Forelimb muscle (tissue), 1 donor: ENCODE data around the gene HYAL2. TPM values are rescaled to one million over a fixed set of nuclear protein-coding genes. Genes with fewer than 3 reads are reported as not detected.
"Not testable (repeated sequence)": the region's sequence is repeated elsewhere in the genome, so short reads cannot be mapped to it uniquely, and the experiment has no call there.

Source experiments
- DNase-seq: peaks from one replicate; pipeline ENCODE4 v3.0.0-alpha.2; 2013; ENCODE audit warnings: low read depth
- polyA plus RNA-seq: library from polyadenylated mRNA; unstranded; fragments of 120-200 nt; gene quantifications from one replicate; pipeline ENCODE4 v1.2.1, GENCODE V29; 2013; ENCODE audit not compliant: insufficient read length

The HYAL2 gene
- polyA plus RNA-seq, 1 donor = 39.7 TPM

DNA sequence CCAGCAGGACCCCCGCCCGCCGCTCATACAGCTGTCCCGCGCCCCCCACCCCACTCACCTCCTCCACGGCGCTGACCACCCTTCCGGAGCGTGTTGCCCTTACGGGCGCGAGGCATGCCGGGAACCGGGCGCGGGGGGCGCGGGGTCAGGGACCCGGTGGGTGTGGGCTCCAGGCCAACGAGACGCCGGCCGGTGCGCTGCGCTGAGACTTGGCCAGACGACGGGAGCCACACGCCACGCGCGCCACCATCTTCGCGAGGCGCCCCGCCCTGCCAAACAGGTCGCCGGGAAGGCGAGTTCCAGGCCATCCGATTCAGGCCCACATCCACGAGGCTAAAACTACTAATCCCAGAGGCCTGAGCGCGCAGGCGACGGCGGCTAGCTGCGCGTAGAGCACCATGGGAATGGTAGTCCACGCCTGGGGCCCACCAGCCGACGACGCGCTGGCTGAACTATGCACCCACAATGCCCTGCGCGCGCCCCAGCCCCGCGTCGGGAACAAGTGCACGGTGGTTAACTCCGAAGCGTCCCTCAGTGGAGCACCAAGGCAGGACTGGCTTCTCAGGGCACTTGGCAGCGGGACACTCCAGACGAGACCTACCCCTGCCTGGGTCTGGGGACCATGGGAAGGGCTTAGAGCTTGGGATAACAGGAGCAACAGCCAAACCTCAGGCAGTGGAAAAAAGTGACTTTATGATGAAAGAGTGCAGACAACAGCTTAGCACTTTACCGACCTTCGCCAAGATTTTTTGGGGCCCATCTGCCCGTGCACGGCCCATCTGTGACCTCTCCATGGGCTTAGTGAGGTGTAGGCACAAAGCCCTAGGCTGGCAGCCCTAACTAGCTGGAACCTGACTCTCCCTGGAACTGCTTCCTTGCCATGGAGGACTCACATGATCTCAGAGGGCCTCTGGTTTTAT lies 30.1 kb downstream of the HYAL2 start, which contains the start of gene IFRD2:
Gene IFRD2 (minus strand): TSS at position 271 of the 920 bp plus-strand sequence. CDS start 155 bp downstream, at position 116.
- DNase-seq = peak; percentile 95

DNA sequence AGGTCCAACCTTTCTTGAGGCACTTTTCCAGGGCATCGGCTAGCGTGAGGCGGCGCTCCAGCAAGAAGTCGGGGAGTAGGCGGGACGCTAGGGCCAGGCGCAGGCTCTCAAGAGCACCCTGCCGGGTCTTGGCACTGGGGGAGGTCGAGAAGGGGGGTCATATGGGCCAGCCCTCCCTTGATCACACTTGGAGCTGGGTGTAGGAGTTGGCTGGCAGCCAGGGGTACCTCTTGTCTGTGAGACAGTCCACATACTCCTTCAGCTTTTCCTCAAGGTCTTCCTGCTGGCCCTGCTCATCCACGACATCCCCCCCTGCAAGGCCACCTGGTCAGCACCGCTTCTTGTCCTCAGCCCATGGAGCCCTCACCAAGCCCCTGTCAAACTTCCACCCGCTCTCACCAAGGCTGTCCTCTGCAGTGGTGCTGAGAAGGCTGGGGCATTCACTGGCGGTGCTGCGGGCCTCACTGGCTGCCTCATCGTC lies 32.3 kb downstream of the HYAL2 start:
- no peak for DNase-seq

DNA sequence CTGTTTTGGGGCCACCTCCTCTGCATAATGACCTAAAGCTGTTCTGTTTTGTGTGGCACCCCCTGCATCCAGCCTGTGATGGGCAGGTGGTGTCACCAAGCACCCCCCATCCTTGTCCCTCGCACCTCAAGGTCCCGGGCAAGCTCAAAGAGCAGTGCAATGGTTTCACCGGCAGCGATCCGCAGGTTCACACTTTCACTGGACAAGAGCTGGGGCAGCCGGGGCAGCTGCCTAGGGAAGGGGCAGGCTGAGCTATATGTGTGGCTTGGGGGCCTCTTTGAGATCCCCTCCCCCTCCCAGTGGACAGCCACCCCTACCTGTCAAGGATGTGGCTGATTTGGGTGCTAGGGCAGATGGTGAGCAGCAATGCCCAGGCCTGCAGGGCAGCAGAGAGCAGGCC lies 33.4 kb downstream of the HYAL2 start:
- no peak for DNase-seq

DNA sequence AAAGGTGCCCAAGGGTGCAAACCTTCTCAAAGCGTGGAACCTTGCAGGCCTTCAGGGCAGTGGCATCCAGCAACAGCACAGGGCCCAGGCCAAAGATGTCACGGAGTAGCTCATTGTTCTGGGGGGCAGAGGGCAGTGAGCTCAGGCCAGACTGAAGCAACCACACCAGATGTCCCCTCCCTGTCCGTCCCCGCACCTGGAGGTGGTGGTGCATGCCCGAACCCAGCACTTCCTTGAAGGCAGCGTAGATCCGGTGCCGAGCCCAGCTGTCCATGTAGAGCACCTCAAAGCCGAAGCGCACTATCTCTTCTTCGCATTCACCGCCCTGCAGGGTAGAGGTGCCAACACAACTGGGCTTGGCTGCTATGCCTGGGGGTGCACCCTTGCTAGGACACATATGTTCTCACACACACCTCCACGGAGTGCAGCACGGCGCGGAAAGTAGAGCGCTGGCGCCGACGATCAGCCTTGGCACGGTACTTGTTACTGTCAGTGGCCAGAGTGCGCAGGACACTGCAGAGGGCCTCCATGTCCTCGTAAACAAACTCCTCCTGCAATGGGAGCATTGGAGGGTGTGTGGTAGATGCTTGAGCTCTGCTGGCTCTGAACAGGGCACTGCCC lies 34.0 kb downstream of the HYAL2 start:
- DNase-seq = no peak

DNA sequence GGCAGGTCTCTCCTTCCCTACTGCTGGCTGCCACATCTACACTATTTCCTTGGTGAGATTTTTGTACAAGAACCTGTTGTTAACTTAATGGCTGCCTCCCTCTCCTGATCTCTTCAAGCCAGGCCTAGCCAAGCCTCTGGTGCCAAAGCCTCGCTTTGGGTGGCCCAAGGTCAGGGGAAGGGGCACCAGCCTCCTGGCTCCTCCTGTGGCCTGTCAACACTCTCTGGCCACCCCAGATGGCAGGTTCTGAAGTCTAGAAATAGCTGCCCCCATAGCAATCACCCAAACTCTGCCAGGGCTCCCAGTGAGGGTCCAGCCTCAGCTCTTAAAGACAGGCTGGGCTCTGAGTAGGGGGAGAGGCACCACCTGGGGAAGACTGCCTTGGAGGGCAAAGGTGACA lies 35.3 kb downstream of the HYAL2 start:
- DNase-seq = no peak

DNA sequence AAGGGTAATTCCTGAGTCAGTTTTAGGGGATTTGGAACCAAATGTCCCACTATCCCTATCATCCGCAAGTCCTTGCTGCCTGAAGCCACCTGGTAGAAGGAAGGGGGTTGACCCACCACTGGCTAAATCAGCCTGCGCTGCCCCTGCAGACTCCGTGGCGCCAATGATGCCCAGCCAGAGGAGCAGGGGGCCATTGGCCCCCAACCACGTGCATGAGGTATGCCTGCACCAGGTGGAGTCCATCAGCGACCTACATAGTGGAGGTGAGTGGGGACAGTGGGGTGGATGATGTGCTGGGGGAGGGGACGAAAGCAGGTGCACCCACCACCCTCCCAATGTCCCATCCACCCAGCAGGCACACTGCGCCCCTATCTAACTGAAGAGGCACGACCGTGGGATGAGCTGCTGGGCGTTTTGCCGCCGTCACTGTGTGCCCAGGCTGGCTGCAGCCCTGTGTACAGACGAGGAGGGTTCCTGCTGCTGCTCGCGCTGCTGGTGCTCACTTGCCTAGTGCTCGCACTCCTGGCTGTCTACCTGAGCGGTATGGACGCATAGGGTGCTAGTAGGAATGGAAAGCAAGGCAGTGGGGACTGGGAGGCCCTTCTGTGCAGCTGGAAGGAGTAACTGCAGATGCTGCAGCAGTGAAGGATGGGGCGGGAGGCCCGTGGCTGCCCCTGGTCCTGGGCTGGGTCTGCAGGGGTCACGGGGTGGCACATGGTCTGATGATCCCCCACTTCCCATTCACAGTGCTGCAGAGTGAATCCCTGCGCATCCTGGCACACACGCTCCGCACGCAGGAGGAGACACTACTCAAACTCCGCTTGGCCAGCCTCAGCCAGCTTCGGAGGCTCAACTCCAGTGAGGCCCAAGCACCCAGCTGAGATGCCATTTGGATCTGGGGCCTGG lies 36.0 kb downstream of the HYAL2 start:
- no peak for DNase-seq

DNA sequence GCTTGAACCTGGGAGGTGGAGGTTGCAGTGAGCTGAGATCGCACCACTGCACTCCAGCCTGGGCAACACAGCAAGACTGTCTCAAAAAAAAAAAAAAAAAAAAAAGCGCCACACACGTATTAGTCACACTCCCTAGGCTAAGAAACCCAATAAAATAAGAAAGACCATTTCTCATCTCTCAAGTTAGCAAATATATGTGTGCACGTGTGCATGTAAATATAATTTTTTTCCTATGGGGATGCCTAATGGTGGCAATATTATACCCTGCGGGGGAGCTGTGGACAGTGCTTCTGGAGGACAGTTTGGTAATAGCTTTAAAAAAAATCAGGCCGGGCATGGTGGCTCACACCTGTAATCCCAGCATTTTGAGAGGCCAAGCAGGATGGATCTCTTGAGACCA lies 38.4 kb downstream of the HYAL2 start:
- not testable (repeated sequence) for DNase-seq

GRCh38 chr3:50279255-50280016 lies 43.1 kb downstream of the HYAL2 start:
- DNase-seq = no peak

GRCh38 chr3:50278880-50279224 lies 43.7 kb downstream of the HYAL2 start, which contains the start of gene LSMEM2:
Gene LSMEM2, plus strand, starts transcription at chr3:50279087. Its CDS starts 27 bp downstream, at chr3:50279114.
- DNase-seq = no peak

DNA sequence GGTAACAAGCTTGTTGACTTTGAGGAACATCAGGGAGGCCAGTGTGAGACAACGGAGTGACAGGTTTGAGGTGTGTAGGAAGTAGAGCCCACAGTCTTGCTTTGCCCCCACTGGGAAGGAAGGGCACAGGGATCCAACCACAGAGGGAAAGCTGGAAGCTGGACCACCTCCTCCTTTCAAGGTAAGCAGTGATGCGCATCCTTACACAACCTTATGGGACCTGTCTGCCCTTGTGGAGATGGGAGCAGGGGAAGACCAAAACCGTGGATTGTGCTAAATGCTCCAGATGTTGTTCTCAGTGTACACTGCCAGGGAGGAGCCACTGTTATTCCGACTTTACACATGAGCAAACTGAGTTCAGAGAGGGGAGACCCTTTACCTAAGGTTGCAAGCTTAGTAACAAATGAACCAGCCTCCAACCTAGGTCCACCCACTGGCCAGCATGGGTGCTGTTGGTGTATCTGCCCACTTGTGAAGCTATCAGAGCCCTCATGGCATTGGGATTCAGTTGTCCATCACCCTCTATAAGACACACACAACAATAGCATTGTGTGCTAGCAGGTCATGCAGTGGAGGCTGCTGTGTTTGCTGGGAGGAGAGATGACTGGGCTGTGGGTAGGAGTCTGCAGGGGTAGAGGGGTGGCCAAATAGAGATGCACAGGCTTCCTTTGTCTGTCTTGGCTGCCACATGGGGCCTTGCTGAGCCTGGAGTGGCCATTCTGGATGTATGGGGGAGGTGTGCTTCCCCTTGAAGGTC lies 44.2 kb downstream of the HYAL2 start:
- DNase-seq = no peak

DNA sequence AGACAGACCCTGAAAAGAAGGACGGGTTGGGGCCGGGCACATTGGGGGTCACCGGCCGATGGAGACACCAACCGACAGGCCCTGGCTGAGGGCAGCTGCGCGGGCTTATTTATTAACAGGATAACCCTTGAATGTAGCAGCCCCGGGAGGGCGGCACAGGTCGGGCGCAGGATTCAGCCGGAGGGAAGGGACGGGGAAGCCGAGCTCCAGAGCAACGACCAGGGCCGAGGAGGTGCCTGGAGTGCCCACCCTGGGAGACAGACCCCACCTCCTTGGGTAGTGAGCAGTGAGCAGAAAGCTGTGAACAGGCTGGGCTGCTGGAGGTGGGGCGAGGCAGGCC lies 45.8 kb downstream of the HYAL2 start:
- DNase-seq = no peak

- DNase-seq = no peak
Measured at GRCh38 chr3:50275996-50276761, 46.4 kb downstream of the HYAL2 start.

DNA sequence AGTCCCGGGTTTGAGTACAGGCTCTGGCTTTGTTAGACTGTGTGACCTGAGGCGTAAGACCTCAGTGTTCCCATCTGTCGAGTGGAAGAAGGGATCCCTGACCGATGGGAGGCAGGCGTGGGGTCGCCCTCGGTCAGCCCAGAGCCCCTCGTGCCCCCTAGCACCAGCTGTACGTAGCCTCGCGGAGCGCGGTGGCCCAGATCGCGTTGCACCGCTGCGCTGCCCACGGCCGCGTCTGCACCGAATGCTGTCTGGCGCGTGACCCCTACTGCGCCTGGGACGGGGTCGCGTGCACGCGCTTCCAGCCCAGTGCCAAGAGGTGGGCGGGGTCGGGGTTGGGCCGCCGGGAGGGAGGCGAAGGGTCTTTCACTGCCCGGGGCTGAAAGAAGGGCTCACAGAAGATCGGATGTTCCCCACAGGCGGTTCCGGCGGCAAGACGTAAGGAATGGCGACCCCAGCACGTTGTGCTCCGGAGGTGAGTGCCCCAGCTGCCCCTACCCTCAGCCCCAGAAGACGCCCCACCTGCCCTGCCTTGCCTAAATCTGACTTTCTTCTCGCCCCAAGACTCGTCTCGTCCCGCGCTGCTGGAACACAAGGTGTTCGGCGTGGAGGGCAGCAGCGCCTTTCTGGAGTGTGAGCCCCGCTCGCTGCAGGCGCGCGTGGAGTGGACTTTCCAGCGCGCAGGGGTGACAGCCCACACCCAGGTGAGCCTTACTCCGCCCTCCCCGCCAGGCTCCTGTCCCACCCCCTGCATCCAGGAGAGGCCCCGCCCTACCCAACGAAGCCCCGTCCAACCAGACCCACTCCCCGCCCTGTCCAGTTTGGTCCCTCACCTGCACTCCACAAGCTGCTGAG lies 47.2 kb downstream of the HYAL2 start:
- DNase-seq = no peak

GRCh38 chr3:50274371-50275104 lies 48.0 kb downstream of the HYAL2 start:
- no peak for DNase-seq

DNA sequence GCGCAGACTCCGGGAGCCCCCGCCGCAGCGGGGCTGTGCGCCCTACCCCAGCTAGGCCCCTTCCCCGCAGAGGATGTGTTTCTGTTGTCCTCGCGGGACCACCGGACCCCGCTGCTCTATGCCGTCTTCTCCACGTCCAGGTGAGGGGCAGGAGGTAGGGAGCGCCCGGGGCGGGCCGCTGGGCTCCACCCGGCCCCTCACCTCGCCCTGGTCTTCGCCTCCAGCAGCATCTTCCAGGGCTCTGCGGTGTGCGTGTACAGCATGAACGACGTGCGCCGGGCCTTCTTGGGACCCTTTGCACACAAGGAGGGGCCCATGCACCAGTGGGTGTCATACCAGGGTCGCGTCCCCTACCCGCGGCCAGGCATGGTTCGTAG lies 48.9 kb downstream of the HYAL2 start:
- DNase-seq = no peak

GRCh38 chr3:50272911-50273688 lies 49.4 kb downstream of the HYAL2 start:
- DNase-seq = no peak

DNA sequence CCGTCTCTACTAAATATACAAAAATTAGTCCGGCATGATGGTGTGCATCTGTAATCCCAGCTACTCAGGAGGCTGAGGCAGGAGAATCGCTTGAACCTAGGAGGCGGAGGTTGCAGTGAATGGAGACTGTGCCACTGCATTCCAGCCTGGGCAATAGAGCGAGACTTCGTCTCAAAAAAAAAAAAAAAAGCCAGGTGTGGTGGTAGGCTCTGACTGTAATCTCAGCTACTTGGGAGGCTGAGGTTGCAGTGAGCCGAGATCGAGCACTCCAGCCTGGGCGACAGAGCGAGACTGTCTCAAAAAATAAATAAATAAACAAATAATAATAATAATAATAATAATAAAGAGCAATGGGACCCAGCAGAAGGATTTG lies 50.0 kb downstream of the HYAL2 start:
- not testable (repeated sequence) for DNase-seq
